Kidney tubule cell (primary cell): Measurements from ENCODE around the gene TMOD2.

Experiments used
- DNase-seq: peaks from one replicate; pipeline ENCODE4 v3.0.0-alpha.2; 2018; ENCODE audit warnings: low spot score

TMOD2 gene

DNA sequence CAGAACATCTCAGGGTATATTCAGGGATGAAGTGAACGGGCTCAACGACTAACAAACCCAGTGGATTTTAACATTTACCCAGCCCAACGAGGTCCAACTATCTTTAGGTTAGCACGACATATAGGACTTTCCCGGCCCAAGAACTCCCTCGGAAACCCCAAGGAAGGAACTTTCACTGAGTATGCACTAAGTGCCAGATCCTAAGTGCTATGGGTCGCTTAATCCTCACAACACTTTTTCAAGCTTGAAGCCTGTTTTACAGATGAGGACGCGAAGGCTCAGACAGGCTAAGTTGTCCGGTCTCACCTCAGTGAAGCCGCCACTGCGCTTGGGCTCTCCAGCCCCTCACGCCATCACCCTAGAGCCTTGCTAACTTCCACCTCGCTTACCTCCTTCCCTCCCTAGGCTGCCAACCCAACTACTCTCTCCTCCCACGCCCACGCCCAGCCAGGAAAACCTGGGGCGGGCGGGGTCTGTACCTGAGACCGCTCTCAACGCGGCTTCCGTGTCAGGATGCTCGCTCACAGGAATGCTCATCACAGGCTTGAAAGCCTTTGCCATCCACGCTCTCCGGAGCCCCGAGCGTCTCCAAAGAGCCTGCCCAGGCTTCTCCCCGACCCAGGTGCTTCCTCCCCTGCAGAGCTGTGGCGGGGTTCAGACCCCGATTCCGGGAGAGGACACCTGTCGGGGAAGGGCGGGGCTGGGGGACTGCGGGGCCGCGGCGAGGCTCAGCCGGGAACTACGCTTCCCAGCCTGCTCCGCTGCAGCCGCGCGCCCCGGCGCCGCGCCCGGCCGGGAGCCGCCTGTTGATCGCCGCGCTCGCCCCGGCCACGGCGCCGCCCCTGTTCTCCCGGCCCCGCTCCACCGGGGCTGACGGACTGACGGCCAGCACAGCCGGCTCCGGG lies at the start of gene TMOD2:
TSS of gene TMOD2 (plus strand) at position 806 of the 905 bp plus-strand sequence. CDS start 14,845 bp downstream, outside the sequence.
- peak; percentile 58 for DNase-seq

DNA sequence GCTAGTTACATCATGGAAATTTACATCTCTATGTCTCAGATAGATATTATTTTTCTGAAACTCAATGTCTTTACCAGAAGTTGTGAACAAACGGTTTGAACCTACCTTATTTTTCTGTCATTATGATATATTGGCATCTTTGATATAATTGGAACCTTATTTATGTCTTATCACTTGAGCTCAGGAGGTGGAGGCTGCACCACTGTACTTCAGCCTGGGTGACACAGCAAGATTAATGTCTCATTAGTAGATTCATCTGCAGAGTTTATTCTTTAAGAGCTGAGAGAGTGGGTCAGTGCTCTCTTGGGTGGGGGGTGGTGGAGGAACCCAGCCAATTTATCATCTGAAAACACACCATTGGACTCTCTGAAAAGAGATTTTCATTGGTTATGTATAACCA lies 48.7 kb upstream of the TMOD2 start:
- DNase-seq = no peak

DNA sequence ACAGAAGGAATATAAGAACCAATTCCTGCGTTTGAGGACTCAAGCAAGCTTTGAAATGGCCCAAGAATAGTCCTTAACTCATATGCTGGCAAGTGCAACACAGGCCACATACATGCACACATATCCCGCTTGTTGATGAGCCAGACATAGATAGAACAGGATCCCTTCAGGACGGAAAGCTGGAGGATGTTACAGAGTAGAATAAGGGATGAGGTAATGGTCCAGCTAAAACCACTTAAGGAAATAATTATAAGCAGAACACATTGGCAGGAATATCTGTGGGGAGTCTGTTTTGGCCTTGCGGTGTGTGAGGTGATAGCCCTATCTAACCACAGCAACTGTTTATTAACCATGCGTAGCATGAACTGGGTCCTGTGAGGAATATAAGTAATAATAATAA lies 45.1 kb upstream of the TMOD2 start:
- DNase-seq = no peak

DNA sequence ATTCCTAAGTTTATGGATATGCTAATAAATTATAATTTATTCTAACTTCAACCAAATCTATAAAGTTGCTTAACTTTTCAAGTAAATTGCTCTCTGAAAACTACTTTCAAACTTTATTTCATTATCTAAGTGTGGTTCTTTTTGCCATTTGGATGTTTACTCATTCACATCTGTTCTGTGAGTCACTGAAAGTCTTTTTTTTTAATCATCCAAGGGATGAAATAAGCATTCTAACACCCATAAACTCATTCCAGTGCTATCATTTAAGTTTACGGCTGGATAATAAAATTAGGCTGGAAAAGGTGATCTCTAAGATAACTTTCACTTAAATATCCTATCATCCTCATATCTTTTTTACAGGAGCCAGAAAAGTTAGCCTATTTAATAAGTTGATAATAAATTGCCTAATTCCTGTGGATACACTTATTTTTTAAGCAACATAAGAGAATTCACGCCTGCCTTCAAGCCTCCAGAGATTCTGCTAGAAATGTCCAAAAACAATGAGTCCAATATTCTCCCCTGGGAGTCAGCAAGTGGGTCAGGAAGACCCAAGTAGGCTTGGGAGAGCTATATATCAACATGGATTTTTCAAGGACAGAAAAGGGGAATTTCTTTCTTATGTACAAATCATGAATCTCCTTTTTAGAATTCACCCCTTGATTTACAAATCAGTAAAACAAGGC lies 44.3 kb upstream of the TMOD2 start:
- no peak for DNase-seq

DNA sequence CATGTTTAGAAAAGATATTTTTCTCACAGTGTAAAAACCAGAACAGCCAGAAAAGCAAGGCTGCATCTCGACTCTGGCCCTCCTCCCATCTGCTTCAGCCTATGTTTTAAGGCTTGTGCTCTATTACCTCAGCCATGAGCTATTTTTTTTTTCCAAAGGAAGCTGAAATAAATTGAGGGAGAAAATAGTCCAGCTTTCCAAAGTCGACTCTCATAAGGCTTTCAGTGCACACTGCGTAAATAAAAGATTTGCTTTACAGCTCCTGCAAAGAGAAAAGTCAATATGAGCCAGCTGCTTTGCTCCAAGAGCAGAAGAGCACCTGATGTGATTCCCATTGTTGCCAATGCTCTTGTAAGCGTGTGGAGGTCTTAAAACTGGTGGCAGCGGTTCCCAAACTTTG lies 43.4 kb upstream of the TMOD2 start:
- no peak for DNase-seq

DNA sequence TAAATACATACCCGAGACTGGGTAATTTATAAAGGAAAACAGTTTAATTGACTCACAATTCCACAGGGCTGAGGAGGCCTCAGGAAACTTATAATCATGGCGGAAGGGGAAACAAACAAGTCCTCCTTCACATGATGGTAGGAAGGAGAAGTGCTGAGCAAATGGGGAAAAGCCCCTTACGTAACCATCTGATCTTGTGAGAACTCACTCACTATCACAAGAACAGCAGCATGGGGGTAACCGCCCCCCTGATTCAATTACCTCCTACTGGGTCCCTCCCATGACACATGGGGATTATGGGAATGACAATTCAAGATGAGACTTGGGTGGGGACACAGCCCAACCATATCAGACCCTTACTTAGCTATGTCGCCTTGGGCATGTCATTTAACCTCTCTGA lies 42.4 kb upstream of the TMOD2 start:
- DNase-seq = no peak

DNA sequence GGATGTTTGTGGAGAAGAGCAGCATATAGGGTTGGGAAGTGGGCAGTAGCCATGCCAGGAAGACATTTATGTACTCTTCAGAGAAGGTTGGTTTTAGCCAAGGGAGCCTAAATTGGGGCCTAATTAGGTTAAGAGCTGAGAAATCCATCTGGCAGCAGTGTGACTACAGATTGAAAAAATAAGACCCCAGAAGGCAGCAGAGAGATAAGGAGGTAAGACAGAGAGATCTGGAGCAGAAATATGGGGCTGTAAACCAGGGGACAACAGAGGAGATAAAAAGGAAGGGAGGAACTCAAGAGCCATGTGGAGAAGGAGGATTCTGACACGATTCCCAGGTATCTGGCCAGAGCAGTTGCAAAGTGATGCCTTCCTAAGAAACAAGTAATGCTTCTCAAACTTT lies 37.2 kb upstream of the TMOD2 start:
- DNase-seq = no peak

DNA sequence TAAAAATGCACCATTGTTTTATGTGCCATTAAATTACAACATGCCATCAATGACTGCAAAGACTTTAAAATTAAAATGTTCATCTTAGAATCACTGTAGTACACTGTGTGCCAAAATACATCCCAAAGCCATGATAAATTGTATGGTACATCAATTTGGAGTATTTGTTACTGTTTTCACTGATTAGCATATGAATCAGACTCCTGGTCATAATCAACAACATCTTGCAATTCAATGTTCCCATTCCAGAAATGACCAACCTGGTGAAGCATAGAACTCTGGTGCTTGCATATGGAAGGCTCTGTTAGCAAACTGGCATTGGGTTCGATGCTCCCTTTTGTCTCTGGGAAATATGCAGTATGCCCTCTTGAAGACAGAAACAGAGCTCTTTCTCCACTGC lies 36.5 kb upstream of the TMOD2 start:
- no peak for DNase-seq

DNA sequence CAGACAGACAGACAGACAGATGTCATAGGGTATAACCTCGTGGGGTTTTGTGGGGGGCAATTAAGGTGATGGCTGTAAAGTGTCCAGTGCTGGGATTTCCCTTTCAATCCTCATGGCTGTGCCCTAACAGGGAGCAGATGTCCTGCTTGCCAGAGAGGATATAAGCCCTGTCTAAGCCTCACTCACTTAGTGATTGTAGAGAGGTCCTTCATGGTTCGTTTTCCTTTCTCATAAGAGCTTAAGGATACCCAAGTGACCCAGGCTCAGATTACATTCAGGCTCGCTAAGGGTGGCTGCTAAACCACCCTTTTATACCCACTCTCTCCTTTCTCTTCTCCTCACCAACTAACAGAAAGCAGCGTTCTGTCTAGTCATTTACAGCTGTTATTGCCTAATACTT lies 33.2 kb upstream of the TMOD2 start:
- DNase-seq = no peak

DNA sequence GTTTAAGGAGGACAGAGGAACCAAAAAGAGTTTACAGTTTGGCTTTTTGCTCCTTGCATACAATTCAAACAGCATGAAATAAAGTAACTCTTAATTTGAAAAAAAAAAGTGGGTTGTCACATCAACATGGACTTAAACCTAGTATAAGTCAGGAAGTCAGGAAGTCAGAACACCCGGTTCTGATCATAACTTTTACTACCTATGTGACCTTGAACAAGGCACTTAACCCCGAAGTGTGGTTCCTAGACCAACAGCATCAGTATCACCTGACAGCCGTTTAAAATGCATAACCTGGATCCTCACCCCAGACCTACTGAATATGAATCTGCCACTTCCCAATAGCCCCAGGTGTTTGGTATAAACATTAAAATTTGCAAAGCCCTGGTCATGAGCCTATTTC lies 32.7 kb upstream of the TMOD2 start:
- DNase-seq = no peak

DNA sequence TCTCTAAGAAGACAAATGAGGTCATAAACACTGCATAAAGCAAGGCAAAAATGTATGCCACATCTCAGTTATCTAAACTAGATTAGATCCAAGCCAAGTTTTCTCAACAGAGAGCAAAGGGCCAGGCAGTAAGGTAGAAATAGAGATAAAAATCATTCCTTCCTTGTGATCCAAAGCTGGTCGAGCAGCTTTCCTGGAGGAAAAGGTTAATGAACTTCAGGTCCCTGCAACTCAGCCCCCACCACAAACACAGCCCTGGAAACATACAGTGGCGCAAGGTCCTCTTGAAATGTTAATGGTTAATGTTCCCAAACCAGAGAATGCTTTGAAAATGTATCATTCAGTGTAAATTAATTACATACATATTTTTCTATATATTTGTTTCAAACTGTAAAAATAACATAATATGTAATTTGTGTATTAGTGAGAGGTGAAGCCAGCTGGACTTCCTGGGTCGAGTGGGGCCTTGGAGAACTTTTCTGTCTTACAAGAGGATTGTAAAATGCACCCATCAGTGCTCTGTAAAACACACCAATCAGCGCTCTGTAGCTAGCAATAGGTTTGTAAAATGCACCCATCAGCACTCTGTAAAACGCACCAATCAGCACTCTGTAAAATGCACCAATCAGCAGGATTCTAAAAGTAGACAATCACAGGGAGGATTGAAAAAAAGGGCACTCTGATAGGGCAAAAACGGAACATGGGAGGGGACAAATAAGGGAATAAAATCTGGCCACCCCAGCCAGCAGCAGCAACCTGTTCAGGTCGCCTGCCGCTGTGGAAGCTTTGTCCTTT lies 31.0 kb upstream of the TMOD2 start:
- DNase-seq = no peak

DNA sequence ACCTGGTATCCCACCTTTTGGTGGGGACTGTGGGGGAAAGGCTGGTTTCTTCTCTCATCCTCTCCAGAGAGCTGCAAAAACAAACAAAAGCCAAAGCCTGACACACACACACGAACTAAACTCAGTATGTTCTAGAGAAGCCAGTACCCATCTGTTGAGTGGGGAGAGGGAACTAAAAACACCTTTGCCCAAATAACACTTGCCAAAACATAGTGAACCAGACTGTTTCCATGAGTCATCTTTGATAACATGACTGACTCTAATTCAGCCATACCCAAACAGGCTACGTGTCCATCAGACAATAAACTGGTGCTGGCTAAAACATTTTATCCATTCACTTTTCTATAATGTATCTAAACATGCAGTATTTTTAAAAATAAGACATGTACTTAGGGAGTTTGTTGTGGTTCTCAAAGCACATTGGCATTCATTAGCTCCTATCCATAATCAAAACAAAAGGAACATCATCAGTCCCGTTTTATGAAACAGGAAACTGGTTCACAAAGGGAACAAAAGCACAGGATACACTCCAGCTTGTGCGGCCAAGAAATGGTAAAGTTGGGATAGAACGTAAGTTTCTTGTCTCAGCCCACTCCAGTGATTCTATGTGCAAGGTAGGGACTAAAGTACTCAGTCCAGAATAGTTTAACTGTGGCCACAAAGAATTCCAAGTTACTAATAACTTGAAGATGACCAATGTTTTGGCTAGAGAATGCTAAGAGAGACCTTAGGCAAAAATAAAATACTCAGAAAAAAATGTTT lies 30.0 kb upstream of the TMOD2 start:
- no peak for DNase-seq

DNA sequence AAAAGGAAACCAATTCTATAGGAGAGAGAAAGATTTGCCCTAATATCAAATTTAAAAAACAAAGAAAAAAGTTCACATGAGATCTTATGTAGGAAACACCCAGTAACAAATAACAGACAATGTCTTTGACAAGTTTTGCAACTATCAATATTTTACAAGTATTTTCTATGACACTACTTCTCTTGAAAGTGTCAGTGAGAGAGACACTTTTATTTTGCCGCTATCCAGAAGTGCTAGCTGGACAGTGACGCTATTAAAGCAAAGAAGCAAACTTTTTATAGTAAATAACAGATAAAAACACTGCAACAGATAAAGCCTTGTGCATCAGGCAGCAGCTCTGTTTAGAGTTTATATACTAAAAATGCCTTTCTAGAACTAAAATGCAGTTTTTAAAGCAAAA lies 27.2 kb upstream of the TMOD2 start:
- DNase-seq = no peak

DNA sequence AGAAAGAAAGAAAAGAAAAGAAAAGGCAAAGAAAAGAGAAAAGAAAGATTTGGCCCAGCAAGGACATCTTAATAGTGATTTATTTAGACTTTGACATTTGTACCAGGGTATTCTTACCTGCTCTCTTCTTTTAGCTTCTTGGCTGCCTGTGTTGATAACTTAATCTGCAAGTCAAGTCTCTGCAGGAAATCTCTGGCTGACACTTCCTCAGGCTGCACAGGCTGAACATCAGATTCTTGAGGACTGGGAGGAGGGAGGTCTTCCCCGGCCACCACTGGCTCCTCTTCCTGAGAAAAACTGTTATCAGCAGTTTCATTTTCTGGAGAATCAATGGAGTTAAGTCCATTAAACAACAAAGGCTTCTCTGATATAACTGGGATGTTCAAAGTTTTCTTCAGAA lies 26.7 kb upstream of the TMOD2 start:
- no peak for DNase-seq

DNA sequence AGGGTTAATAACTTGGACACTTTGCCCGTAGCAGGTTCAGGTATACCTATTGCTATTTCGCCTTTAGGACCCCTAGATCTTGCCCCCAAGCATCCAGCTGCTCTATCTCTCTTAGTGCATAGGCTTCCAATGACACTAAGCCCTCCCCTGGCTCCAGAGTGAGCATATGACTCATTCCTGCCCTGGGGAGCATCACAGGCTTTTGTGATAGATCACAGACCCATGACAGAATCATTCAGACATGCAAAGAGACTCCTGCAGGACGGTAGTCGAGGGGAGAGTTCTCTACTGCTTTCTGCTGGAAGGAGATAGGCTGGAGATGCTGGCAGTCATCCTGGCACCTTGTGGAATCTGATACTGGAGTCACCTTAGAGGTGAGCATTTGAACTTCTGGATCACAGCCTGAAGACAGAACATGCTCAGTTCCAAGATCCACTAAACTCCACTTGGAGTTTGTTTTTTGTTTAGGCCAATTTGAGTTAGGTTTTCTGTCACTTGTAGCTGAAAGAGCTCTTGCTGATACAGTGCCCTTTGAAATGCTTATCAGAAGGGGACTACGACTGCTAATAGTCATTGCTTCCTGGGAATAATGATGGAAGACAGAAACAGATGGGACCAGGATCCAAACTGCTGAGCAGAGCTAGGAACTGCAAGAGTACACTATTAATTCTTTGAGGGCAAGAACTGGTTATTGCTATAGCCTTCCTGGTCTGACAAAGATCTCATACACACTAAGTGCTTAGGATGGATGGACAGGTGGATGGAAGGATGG lies 24.9 kb upstream of the TMOD2 start:
- DNase-seq = peak; percentile 96

DNA sequence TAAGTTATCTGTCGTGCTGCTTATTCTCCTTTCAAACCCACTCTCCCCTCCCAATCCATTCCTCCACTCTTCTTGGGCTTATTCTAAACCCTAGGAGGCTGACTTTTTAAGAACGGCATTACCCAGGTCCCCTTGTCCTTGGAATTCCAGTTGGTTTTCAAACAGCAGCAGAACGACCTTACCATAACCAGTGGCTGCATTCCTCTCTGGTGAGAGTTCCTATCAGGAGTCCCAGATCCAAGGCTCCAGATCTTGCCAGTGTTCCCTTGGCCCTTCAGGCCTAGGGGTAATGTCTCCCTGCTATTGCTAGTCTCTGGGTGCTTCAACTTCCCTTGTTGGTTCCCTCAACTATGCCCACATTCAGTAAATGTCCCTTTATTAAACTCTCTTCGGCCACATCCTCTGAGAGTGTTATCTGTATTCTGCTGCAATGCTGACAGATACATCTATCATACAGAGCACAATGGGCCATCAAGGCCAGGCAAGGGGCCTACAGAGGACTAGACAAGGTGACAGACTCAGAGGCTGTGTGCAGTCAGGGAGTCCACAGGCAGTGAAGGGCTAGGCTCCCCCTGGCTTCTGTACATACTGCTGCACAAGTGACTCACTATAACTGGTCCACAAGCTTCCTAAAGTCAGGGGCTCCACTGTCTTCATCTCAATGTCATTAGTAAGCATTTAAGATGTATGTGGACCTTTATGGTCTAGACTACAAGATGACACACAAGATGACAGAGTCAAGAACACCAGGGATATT lies 24.1 kb upstream of the TMOD2 start:
- peak; percentile 52 for DNase-seq

DNA sequence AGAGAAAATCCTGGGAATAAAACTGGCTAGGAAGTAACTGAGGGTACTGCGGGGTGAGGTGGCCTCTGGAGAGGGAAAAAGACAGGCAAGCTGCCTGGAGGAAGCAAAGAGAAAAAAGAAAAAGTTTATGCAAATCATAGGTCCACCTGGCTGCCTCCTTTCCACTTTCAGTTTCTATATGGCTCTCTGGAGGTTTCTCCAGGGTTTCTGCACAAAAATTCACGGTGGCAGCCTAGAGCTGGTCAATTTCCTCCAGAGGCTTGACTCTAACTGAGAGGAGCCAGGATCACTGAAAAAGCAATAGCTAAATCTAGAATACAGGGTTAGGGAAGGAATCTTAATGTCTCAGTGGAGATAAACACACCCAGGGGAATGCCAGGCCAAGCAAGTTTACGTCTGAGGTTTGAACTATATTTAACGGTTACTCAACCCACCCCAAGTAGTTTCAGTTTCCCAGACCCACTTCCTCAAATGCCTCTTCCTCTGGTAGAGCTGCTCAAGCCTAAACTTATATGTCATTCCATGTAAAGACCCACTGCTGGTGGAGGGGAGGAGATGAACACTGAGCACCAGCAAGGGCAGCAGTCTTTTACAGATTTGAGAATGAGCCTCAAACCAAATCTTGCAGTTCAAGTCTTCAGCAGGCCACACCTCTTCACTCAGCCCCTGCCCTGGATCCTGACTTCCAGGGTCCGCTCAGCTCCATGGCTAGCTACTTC lies 19.7 kb upstream of the TMOD2 start:
- peak; percentile 74 for DNase-seq

DNA sequence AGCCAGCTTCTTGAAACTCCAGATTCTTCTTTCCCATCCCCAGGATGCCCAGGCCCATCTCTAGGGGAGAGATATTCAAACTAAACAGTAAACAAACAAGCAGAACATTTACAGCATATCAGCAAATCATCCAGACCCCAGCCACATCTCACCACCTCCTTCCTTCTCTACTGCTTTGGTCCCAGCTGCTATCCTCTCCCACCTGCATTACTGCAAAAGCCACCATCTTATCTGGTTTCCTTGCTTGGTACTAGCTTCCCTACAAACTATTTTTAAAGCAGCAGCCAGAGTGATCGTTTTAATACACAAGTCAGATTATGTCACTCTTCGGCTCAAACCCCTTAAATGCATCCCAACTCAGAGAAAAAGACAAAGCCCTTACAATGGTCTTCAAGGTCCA lies 18.8 kb upstream of the TMOD2 start:
- no peak for DNase-seq

DNA sequence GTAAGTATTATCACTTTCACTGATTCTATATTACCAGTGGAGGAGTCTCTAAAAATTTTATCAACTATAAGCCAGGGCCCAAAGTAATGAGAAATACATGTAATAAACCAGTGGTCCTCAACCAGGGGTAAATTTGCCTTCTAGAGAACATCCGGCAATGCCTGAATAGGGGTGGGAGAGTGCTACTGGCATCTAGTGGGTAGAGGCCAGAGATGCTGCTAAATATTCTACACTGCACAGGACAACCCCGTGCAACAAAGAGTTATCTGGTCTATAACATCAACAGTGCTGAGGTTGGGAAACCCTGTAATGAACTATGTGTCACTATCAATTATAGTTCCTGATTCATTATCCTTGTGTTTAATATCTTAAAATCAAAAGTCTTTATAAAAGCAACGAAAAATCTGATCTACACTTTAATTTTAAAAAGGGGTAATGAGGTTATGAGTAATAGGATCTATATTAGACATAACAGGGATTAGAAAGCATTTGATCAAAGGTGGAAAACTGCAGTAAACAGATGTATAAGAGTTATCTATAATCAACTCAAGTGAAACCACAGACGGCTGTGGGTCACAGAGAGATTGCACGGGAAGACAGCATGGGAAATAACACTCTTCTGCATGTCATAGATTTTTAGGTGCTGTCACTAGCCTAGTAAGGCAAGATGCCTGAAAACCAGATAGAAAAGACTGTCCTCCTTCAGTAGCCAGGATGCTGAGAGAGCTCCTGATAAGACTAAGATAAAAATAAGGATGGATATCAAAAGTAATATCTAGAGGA lies 16.0 kb upstream of the TMOD2 start:
- DNase-seq = no peak
